Measurements from ENCODE around the gene DYNC1I1.

DYNC1I1 gene

GRCh38 chr7:96093435-96093834, 321.1 kb downstream of the DYNC1I1 start:
- DNase-seq: no peak

- no peak for DNase-seq
Observed at GRCh38 chr7:96097835-96098234, 325.5 kb downstream of the DYNC1I1 start.

- no peak for DNase-seq
Observed at GRCh38 chr7:96100737-96101136, 328.4 kb downstream of the DYNC1I1 start.

- no peak for DNase-seq
Observed at GRCh38 chr7:96102096-96102811, 329.9 kb downstream of the DYNC1I1 start.

- DNase-seq: no peak
Observed at GRCh38 chr7:96104984-96105383, 332.6 kb downstream of the DYNC1I1 start.

GRCh38 chr7:96111405-96111804, 339.1 kb downstream of the DYNC1I1 start:
- DNase-seq: no peak

- no peak for DNase-seq
Observed at GRCh38 chr7:96114190-96114589, 341.8 kb downstream of the DYNC1I1 start.

- DNase-seq: no peak
Observed at GRCh38 chr7:96116173-96116572, 343.8 kb downstream of the DYNC1I1 start.

GRCh38 chr7:96118449-96119001, 346.2 kb downstream of the DYNC1I1 start:
- no peak for DNase-seq

GRCh38 chr7:96120445-96121225, 348.3 kb downstream of the DYNC1I1 start:
- DNase-seq: no peak

- no peak for DNase-seq
Observed at GRCh38 chr7:96121752-96122151, 349.4 kb downstream of the DYNC1I1 start.

GRCh38 chr7:96122746-96123145, 350.4 kb downstream of the DYNC1I1 start:
- no peak for DNase-seq

GRCh38 chr7:96126382-96126781, 354.0 kb downstream of the DYNC1I1 start:
- no peak for DNase-seq

- DNase-seq: no peak
Observed at GRCh38 chr7:96127746-96128145, 355.4 kb downstream of the DYNC1I1 start.

- DNase-seq: no peak
Observed at GRCh38 chr7:96131525-96131924, 359.2 kb downstream of the DYNC1I1 start.

GRCh38 chr7:96135241-96135640, 362.9 kb downstream of the DYNC1I1 start:
- no peak for DNase-seq

- DNase-seq: no peak
Observed at GRCh38 chr7:96136600-96137239, 364.4 kb downstream of the DYNC1I1 start.

GRCh38 chr7:96143495-96144259, 371.3 kb downstream of the DYNC1I1 start:
- no peak for DNase-seq

- no peak for DNase-seq
Observed at GRCh38 chr7:96144260-96144526, 371.8 kb downstream of the DYNC1I1 start.

All from activated CD8-positive, alpha-beta memory T cell treated with anti-CD3 and anti-CD28 coated beads for 24 hours (primary cell).